Activated T-cell treated with anti-CD3 and anti-CD28 coated beads for 24 hours (primary cell): Measurements from ENCODE around the gene ERGIC3.
A peak's percentile ranks its signal among the peaks of the same experiment; 100 is the strongest.
"Not testable (repeated sequence)": the region's sequence is repeated elsewhere in the genome, so short reads cannot be mapped to it uniquely, and the experiment has no call there.

Experiments used
- DNase-seq: peaks from one replicate; pipeline ENCODE4 v3.0.0-alpha.2; 2020; ENCODE audit warnings: low read depth

ERGIC3 gene

DNA sequence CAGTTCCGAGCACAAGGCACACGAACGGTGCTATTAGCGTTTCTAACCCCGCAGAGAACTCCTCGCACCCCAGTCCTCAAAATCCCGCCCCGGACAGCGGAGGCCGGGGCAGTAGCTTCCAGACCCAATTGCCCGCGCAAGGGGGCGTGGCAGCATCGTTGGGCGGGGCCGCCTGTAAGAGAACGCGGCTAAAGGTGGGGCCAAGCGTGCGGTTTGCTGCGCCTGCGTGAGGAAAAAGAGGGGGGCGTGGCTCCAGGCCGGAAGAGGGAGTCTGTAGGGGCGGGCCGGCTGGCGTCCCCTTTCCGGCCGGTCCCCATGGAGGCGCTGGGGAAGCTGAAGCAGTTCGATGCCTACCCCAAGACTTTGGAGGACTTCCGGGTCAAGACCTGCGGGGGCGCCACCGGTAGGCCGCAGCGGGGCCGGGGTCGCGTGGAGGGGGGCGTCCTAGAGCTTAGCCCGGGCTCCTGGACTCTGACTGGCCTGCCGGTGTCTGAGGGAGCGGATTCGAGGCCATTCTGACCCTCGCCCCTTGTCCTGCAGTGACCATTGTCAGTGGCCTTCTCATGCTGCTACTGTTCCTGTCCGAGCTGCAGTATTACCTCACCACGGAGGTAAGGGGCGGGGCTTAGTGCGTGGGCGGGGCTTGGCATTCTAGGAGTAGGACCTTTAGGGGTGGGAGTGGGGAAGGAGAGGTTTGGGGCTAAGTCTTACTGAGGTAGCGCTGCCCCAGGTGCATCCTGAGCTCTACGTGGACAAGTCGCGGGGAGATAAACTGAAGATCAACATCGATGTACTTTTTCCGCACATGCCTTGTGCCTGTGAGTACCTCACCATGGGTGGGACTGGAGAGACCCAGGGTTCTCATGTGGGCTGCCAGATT, at the start of gene ERGIC3:
TSS of gene ERGIC3 (plus strand) at position 296 of the 880 bp plus-strand sequence. CDS start at position 316, 20 bp downstream.
- peak; percentile 97 for DNase-seq

DNA sequence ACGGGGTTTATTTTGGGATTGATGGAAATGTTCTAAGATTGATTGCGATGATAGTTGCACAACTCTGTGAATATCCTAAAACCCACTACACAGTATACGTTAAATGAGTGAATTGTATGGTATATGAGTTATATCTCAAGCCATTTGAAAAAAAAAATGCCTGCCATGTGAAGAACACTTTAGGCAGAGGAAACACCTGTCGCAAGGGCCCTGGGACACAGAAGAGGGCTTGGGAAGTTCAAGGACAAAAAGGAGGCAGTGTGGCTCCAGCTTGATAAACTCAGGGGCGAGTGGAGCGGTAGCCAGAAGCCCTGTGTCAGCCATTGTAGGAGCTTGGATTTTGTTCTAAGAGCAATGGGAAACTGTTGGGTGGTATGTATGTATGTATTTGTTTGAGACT, 49.5 kb upstream of the ERGIC3 start:
- DNase-seq: no peak

DNA sequence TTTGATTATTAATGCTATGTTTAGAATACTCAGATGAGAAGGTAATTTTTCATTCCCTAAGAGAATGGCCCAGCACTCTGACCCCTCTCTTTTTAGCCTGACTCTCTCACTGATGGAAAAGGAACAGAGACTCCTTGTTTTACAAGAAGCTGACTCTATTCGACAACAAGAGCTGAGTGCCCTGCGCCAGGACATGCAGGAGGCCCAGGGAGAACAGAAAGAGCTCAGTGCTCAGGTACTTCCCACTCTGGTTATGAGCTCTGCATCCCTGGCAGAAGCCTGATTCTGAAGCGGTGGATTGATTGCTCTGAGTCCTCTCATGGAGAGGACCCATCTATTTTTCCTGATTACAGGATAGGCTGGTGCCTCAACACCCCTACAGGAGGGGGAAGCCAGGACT, 45.4 kb upstream of the ERGIC3 start:
- no peak for DNase-seq

DNA sequence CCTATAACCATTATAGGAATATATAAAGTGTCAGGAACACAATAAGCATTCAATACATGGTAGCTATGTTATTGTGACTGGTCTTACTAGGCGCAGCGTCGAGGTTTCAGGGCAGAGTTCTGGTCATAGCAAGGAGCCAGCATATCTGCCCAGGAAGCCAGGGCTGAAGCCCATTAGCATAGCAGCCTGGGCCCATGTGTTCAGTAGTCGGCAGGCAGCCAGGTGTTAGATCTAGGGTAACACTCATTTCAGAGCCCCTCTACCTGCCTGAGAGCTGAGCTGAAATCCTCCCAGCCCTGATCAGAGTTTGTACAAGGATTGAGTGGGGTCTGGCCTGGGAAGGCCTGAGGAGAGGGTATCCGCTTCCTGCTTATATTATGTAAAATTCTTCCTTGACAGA, 44.6 kb upstream of the ERGIC3 start:
- no peak for DNase-seq

DNA sequence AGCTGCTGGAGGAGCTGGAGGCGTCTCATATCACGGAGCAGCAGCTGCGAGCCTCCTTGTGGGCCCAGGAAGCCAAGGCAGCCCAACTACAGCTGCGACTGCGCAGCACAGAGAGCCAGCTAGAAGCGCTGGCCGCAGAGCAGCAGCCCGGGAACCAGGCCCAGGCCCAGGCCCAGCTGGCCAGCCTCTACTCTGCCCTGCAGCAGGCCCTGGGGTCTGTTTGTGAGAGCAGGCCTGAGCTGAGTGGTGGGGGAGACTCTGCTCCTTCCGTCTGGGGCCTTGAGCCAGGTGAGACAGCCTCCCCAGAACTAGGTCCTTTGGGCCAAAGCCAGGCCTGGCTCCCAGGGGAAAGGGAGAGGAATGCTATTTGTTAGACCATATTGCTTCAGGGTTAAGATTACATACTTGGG, 44.1 kb upstream of the ERGIC3 start:
- DNase-seq: no peak

DNA sequence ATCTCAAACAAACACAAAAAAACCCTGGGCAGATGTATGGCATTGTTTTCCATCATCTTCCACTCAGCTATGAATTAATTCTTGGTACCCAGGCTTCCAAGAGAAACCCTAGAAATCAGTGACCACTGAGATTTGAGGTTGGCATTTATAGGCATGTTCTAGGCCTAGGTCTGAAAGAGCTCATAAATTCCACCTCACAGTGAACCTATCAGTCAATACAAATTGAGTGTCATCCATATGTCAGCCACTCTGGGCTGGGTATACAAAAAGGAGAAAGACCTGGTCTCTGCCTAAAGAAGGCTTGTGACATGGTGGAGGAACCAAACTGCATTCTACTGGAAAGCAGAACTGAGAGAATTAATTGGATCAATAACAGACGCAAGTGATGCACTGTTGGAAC, 42.6 kb upstream of the ERGIC3 start:
- DNase-seq: no peak

DNA sequence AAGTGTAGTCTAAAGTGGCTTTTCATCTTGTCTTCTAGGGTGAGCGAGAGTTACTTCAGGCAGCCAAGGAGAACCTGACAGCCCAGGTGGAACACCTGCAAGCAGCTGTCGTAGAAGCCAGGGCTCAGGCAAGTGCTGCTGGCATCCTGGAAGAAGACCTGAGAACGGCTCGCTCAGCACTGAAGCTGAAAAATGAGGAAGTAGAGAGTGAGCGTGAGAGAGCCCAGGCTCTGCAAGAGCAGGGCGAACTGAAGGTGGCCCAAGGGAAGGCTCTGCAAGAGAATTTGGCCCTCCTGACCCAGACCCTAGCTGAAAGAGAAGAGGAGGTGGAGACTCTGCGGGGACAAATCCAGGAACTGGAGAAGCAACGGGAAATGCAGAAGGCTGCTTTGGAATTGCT, 39.5 kb upstream of the ERGIC3 start:
- no peak for DNase-seq

DNA sequence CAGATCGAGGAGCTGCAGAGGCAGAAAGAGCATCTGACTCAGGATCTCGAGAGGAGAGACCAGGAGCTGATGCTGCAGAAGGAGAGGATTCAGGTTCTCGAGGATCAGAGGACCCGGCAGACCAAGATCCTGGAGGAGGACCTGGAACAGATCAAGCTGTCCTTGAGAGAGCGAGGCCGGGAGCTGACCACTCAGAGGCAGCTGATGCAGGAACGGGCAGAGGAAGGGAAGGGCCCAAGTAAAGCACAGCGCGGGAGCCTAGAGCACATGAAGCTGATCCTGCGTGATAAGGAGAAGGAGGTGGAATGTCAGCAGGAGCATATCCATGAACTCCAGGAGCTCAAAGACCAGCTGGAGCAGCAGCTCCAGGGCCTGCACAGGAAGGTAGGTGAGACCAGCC, 38.6 kb upstream of the ERGIC3 start:
- DNase-seq: no peak

DNA sequence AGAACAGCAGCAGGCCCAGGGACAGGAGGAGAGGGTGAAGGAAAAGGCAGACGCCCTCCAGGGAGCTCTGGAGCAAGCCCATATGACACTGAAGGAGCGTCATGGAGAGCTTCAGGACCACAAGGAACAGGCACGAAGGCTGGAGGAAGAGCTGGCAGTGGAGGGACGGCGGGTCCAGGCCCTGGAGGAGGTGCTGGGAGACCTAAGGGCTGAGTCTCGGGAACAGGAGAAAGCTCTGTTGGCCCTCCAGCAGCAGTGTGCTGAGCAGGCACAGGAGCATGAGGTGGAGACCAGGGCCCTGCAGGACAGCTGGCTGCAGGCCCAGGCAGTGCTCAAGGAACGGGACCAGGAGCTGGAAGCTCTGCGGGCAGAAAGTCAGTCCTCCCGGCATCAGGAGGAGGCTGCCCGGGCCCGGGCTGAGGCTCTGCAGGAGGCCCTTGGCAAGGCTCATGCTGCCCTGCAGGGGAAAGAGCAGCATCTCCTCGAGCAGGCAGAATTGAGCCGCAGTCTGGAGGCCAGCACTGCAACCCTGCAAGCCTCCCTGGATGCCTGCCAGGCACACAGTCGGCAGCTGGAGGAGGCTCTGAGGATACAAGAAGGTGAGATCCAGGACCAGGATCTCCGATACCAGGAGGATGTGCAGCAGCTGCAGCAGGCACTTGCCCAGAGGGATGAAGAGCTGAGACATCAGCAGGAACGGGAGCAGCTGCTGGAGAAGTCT, 37.9 kb upstream of the ERGIC3 start:
- DNase-seq: no peak

DNA sequence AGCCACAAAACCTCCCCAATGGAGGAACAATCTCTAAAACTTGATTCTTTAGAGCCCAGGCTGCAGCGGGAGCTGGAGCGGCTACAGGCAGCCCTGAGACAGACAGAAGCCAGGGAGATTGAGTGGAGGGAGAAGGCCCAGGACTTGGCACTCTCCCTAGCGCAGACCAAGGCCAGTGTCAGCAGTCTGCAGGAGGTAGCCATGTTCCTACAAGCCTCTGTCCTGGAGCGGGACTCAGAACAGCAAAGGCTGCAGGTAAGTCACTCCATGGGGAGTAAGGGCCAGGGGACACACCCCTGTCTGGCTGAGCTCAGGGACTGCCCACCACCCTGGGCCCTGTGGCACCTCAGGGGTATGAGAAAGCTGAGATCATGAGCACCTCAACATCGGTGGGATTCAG, 37.1 kb upstream of the ERGIC3 start:
- DNase-seq: no peak

DNA sequence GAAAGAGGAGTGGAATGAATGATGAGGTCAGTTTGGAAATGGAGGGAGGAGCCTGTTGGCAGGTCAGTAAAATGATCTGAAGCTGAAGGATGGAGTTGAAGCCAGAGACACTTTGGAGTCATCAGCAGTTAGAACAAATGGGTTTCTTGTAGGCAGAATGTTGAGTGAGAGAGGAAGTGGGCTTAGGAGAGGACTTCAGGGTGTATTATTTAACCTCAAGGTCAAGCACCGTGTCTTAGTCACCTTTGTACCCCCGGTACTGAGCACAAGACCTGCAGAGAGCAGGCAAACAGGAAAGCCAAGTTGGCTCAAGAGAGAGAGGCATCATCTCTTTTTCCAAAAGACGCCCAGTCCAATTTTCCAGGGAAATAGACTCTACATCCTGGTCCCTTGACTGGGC, 35.7 kb upstream of the ERGIC3 start:
- no peak for DNase-seq

DNA sequence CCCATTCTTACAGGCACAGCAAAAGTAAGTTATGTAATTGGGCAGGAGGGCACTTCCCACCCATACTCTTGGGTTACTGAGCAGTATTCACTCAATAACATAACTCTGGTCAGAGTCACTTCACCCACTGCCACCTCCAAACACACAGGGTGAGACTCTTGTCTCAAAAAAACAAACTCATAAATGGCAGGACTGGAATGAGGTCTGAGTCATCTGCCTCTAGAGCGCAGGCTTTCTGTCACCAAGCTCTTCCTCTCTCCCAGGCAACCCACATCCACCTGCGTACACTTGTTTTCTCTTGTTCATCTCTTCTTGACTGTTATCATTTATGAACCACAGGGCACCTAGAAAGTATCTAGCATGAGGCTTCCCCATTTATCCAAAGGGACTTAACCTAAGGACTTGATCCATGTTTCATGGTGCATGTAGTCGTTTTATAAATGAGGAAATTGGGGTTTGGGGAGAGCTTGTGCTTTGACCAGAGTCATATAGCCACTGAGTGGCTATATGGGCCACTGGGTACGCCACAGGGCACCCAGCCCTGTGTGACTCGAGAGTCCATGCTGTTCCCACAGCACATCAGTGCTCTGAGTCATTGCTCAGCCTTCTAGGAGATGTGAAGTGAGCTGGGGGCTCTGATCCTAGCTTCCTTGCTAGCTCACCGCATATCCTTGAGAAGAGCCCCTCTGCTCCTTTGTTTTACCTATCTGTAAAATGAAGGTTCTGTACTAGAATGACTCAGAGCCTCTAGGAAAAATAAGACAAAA, 34.8 kb upstream of the ERGIC3 start:
- no peak for DNase-seq

DNA sequence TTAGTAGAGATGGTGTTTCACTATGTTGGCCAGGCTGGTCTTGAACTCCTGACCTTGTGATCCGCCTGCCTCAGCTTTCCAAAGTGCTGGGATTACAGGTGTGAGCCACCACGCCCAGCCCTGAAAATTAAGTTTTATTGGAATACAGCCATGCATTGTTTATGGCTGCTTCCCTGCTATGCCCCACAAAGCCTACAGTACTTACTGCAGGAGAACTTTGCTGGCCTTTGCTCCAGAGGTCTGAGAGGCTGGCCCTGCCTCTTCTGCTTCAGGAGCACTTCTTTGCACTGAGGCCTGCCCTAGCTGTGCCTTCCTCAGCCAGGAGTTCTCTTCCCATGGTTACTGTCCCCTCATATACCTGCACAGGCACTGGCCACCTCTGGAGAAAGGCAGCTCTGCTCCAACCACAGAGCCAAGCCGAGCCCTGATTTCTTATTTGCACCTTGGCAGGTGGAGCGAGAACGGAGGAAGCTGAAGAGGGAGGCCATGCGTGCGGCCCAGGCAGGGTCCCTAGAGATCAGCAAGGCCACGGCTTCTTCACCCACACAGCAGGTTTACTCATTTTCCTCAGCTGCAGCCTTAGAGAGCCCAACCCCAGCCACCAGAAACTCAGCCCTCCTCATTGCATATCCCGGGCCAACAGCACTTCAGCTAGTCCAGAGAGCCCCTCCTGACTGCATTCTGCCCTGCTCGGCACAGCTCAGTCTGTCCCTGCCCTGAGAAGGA, 33.2 kb upstream of the ERGIC3 start:
- no peak for DNase-seq

DNA sequence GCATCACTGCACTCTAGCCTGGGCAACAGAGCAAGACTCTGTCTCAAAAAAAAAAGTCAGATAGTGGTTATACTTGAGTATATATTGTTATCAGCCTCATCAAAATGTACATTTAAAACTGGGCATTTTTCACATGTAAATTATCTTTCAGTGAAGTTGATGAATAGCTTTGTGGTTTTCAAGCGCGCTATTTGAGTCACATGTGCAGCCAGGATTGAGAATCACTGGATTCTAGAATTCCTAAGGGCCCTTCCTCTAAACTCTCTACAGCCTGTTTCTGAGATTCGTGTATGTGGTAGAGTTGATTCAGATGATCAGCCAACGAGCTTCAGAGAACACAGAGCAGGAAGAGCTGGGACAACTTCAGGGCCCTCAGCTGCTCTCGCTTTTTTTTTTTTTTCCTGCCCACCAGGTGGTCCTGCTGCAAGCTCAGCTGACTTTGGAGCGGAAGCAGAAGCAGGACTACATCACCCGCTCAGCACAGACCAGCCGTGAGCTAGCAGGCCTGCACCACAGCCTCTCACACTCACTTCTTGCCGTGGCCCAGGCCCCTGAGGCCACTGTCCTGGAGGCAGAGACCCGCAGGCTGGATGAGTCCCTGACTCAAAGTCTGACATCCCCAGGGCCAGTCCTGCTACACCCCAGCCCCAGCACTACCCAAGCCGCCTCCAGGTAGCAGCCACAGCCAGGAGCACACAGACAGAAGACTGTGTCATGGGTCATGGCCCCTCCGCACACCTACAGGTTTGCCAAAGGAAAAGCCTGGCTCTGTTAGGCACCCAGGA, 30.7 kb upstream of the ERGIC3 start:
- no peak for DNase-seq

DNA sequence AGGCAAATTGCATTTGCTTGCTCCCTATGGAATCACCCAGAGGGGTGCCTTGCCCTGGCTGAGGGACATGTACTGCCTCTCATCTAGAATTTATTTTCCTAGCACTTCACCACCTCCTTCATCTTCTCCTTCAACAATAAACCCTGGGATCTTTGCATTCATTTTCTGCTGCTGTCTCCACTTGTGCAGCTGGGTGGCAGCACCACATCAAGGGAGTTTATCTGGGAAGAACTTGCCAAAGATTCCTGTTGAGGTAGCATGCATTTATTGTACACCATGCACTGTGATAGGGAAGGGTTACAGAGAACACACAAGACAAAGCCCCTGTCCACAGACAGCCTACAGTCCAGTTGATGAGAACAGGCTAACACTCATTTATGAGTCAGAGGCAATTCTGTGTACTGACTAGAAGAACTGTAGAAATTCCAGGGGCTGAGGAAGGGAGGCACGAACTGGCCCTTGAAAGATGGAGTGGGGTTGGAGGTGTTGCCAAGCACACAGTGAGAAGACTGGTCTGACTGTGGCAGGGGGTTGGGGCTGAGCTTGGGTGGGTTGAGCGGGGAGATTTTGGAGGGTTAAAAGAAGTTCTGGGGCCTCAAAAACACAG, 30.0 kb upstream of the ERGIC3 start:
- DNase-seq: no peak

DNA sequence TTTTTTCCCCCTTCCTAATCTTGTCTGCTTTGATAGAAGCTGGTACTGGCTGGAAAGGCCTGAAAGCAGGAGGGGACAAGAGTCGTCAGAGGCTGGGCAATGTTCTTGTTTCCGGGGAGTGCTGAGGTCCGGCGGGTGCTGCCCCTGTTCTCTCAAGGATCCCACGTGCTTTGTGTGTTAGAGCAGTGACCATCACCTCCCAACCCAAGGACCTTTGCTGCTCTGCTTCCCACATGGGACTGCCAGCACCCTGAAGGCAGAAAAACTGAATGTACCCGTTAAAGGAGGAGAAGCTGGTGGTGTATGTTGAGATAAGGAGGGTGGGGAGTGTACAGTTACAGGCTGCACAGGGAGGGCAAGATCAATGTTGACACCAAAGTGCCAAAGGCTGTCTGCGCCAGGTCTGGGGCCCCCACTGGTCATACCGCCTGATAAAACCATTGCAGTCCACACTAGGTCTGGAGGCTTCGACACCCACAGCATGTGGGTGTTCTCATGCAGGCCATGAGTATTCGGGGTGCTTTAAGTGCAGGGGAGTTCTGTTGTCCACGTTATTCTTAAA, 27.4 kb upstream of the ERGIC3 start:
- no peak for DNase-seq

DNA sequence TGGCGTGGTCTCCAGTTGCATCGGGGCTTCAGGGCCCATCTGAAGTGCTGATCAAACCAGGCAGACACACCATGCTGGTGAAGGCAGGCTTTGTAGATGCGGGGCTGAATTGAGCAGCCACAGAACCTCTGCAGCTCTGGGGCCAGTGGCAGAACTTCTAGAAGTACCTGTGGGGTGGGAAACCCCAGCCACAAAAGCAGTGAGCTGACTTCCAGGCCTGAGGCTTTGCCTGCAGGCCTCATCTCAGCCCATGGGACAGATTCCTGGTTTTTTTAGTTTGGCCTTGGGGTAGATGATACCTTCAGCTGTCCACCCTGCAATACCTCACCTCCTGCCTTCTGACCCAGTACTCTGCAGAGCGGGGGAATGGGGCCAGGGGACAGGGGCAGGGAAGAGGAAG, 26.5 kb upstream of the ERGIC3 start:
- DNase-seq: no peak

DNA sequence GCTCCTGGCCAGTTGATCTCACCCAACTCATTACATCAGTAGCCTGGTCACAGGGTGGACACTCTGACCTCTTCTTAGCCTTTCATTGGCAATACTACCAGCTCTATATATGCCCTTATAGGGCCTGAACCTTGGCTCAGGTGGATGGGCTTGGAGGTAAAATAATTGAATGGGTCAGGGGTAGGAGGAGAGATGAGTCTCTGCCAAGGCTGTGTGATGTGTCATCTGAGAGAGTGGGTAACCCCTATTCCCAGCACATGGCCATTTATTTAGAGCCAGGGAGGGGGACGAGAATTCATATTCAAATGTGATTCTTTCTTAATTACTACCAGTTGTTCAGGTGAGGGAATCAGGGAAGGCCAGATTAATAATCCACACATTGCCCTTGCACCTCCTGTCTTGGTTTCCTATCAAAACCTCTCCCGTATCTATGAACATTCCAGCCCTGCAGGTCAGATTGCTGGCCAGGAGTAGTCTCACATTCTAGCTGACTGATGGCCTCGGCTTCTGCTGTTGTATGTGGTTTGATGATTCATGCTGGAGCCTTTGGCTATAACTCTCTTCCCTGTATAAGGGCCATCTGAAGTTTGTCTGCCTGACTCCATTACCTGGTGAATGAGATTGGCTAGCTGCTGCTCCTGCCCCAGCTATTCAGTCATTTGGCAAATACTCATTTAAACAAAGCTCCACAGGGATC, 25.8 kb upstream of the ERGIC3 start:
- no peak for DNase-seq

DNA sequence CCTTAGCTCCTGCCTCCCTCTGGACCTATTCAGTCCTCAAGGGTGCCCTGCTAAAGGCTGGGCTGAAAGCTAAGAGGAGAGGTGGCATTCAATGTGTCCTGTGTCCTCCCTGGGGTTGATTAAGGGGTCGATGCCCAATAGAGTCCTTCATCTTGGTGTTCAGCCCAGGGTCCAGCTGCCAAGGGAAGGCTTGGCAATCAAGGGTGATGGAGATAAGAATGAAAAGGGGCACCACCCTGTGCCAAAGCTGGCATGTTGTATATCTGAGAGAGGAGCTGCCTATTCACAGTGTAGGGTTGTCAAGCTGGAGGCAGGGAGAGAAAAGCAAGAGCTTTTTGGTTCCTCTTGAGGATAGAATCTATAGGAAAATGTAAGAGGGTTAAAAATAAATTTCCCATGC, 24.8 kb upstream of the ERGIC3 start:
- DNase-seq: no peak

DNA sequence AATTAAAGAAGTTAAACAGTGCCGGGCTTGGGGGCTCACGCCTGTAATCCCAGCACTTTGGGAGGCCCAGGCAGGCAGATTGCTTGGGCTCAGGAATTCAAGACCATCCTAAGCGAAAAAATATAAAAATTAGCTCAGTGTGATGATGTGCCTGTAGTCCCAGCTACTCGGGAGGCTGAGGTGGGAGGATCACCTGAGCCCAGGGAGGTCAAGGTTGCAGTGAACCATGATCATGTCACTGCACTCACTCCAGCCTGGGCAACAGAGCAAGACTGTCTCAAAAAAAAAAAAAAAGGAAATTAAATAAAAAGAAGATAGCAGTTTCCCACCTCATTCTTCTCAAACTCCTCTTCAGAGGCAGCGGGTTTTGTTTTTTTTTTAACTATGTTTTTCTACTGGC, 24.1 kb upstream of the ERGIC3 start:
- DNase-seq: not testable (repeated sequence)
